Measurements from ENCODE around the gene NLRP7.

Gene NLRP7

DNA sequence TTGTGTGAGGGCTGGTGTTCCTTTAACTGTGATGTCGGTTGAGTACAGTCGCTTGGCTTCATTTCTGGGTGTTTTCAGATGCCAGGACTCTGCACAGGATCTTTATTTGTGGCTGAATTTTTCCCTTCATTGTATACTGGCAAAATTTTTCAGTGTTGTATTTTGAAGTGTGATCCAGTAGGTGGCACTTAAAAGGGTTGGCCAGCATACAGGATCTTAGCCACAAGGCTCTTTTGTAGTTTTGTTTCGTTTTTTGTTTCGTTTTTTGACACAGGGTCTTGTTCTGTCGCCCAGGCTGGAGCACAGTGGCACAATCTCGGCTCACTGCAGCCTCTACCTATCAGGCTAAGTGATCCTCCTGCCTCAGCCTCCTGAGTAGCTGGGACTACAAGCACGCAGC is 64.6 kb downstream of the NLRP7 start:
- Histone ChIP-seq H3K9ac (ENCODE audit: low read length) (peak overlapping the region; percentile 26; the same call in 1 of the 2 replicates), H3F3A (ENCODE audit: insufficient read depth, low read length) (no peaks in the 10 kb centered on the region), H3K9me2 (replicated peaks; ENCODE audit: insufficient read depth, low read length) (no peaks in the 10 kb centered on the region), H3K27ac (ENCODE audit: low read length) (no peak overlapping the region), H3K4me2 (ENCODE audit: low read depth, low read length) (peak overlapping the region; percentile 90; the same call in 1 of the 2 replicates), H4K20me1 (ENCODE audit: insufficient read depth, low read length) (no peaks in the 10 kb centered on the region), H3K27me3 (replicated peaks; ENCODE audit: insufficient read depth, low read length) (peaks cover 44% of the 10 kb centered on the region), H3K4me3 (ENCODE audit: low read length) (0 out of 2 replicates have a peak overlapping the region, but pooled peaks have one; percentile 50), H3K9me3 (replicated peaks; ENCODE audit: insufficient read depth, low read length) (no peaks in the 10 kb centered on the region), H3K4me1 (ENCODE audit: low read length) (peaks cover 4% of the 10 kb centered on the region; the same call in 1 of the 2 replicates), H2AFZ (ENCODE audit: low read length) (peak overlapping the region; percentile 89), H3K36me3 (replicated peaks; ENCODE audit: insufficient read depth, low read length) (no peaks in the 10 kb centered on the region), H3K79me2 (ENCODE audit: low read length) (no peaks in the 10 kb centered on the region)
- peak; percentile 86 for DNase-seq
- TF ChIP-seq EZH2 (optimal IDR thresholded peaks at IDR 0.05; ENCODE audit: low read depth, low read length), result no peak
- TF ChIP-seq, protein P1, sequence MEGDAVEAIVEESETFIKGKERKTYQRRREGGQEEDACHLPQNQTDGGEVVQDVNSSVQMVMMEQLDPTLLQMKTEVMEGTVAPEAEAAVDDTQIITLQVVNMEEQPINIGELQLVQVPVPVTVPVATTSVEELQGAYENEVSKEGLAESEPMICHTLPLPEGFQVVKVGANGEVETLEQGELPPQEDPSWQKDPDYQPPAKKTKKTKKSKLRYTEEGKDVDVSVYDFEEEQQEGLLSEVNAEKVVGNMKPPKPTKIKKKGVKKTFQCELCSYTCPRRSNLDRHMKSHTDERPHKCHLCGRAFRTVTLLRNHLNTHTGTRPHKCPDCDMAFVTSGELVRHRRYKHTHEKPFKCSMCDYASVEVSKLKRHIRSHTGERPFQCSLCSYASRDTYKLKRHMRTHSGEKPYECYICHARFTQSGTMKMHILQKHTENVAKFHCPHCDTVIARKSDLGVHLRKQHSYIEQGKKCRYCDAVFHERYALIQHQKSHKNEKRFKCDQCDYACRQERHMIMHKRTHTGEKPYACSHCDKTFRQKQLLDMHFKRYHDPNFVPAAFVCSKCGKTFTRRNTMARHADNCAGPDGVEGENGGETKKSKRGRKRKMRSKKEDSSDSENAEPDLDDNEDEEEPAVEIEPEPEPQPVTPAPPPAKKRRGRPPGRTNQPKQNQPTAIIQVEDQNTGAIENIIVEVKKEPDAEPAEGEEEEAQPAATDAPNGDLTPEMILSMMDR (IDR thresholded peaks at IDR 0.05; ENCODE audit: low read length), result peak; percentile 52

DNA sequence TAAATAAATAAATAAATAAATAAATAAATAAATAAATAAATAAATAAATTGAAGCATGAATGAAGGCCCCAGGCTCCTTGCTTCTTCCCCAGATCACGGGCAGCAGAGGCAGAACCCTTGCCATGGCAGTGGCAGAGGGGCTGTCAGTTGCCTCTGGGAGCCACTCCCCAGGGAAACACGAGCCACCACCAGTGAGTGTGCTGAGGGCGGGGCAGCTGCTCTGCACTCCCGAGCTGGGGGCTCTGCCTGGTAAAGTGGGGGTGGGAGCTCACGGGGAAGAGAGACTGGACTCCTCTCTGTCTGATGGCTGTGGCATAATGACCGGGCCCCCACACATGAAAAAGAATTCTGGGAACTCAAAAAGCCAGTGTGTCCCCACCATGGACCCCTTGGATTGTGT is 65.4 kb downstream of the NLRP7 start:
- H3K27me3 ChIP-seq (replicated peaks; ENCODE audit: insufficient read depth, low read length), result peaks cover 52% of the 10 kb centered on the region
- H3K36me3 ChIP-seq (replicated peaks; ENCODE audit: insufficient read depth, low read length), result no peaks in the 10 kb centered on the region
- no peak overlapping the region for H3K9ac ChIP-seq (ENCODE audit: low read length)
- H4K20me1 ChIP-seq (ENCODE audit: insufficient read depth, low read length), result no peaks in the 10 kb centered on the region
- no peak overlapping the region for H3K4me3 ChIP-seq (ENCODE audit: low read length)
- no peaks in the 10 kb centered on the region for H3F3A ChIP-seq (ENCODE audit: insufficient read depth, low read length)
- TF ChIP-seq, protein P1 (IDR thresholded peaks at IDR 0.05; ENCODE audit: low read length), result no peak
- TF ChIP-seq EZH2 (optimal IDR thresholded peaks at IDR 0.05; ENCODE audit: low read depth, low read length) (no peak), EZH2phosphoT487 (IDR thresholded peaks at IDR 0.05; ENCODE audit: low read length) (no peak)
- H3K27ac ChIP-seq (ENCODE audit: low read length), result no peak overlapping the region
- no peak overlapping the region for H3K4me2 ChIP-seq (ENCODE audit: low read depth, low read length)
- peaks cover 4% of the 10 kb centered on the region; the same call in 1 of the 2 replicates for H3K4me1 ChIP-seq (ENCODE audit: low read length)
- no peaks in the 10 kb centered on the region for H3K79me2 ChIP-seq (ENCODE audit: low read length)
- DNase-seq, result no peak
- no peak overlapping the region for H2AFZ ChIP-seq (ENCODE audit: low read length)
- no peaks in the 10 kb centered on the region for H3K9me3 ChIP-seq (replicated peaks; ENCODE audit: insufficient read depth, low read length)
- no peaks in the 10 kb centered on the region for H3K9me2 ChIP-seq (replicated peaks; ENCODE audit: insufficient read depth, low read length)

DNA sequence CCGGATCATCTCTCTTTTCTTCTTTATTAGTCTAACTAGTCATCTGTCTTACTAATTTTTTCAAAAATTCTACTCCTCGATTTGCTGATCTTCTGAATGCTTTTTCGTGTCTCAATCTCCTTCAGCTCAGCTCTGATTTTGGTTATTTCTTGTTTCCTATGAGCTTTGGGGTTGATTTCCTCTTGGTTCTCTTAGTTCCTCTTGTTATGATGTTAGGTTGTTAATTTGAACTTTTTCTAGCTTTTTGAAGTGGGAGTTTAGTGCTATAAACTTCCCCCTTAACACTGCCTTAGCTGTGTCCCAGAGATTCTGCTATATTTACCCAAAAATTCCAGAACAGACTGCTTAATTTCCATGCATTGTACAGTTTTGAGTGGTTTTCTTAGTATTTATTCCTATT is 69.9 kb downstream of the NLRP7 start:
- peaks cover 81% of the 10 kb centered on the region for H3K27me3 ChIP-seq (replicated peaks; ENCODE audit: insufficient read depth, low read length)
- no peak for DNase-seq
- no peak overlapping the region for H3K27ac ChIP-seq (ENCODE audit: low read length)
- H4K20me1 ChIP-seq (ENCODE audit: insufficient read depth, low read length), result no peaks in the 10 kb centered on the region
- no peak overlapping the region for H3K9ac ChIP-seq (ENCODE audit: low read length)
- no peak overlapping the region for H2AFZ ChIP-seq (ENCODE audit: low read length)
- no peaks in the 10 kb centered on the region for H3K9me3 ChIP-seq (replicated peaks; ENCODE audit: insufficient read depth, low read length)
- no peaks in the 10 kb centered on the region for H3K79me2 ChIP-seq (ENCODE audit: low read length)
- no peaks in the 10 kb centered on the region for H3K36me3 ChIP-seq (replicated peaks; ENCODE audit: insufficient read depth, low read length)
- H3K9me2 ChIP-seq (replicated peaks; ENCODE audit: insufficient read depth, low read length), result no peaks in the 10 kb centered on the region
- no peaks in the 10 kb centered on the region for H3F3A ChIP-seq (ENCODE audit: insufficient read depth, low read length)
- no peak overlapping the region for H3K4me2 ChIP-seq (ENCODE audit: low read depth, low read length)
- H3K4me3 ChIP-seq (ENCODE audit: low read length), result no peak overlapping the region
- no peaks in the 10 kb centered on the region for H3K4me1 ChIP-seq (ENCODE audit: low read length)
- TF ChIP-seq EZH2phosphoT487 (IDR thresholded peaks at IDR 0.05; ENCODE audit: low read length), result no peak
- TF ChIP-seq, protein P1 (IDR thresholded peaks at IDR 0.05; ENCODE audit: low read length), result no peak
- TF ChIP-seq EZH2 (optimal IDR thresholded peaks at IDR 0.05; ENCODE audit: low read depth, low read length), result no peak
